Stomach (tissue), 4 donors: ENCODE data around the gene AP3B1.

Source experiments
- EP300 ChIP-seq: sonication (generic); formaldehyde crosslinking; IDR thresholded peaks from one replicate; pipeline ENCODE4 v1.6.1; 2017; ENCODE audit warnings: antibody characterized with exemption
- POLR2A ChIP-seq, 4 donors: fragments of 450-650 bp; IDR thresholded peaks; one replicate each; pipeline ENCODE4 v1.6.1; 2016; ENCODE audit warnings: antibody characterized with exemption in 4 of 4, control low read depth in 2 of 4, mild to moderate bottlenecking in 1 of 4, moderate library complexity in 1 of 4
- POLR2AphosphoS5 ChIP-seq, 3 donors: sonication (generic); formaldehyde crosslinking; IDR thresholded peaks; one replicate each; pipeline ENCODE4 v1.6.1; 2016; ENCODE audit warnings: antibody characterized with exemption in 3 of 3
- TF ChIP-seq, protein P1 (sequence below), 7 experiments: fragments of 450-650 bp in 4 of 7; fragments of 200-600 bp in 3 of 7; sonication (generic) in 3 of 7; IDR thresholded peaks; one replicate each; pipeline ENCODE4 v1.5.1; 2016 to 2019; ENCODE audit warnings: antibody characterized with exemption in 7 of 7, control low read depth in 2 of 7, mild to moderate bottlenecking in 1 of 7

DNA sequence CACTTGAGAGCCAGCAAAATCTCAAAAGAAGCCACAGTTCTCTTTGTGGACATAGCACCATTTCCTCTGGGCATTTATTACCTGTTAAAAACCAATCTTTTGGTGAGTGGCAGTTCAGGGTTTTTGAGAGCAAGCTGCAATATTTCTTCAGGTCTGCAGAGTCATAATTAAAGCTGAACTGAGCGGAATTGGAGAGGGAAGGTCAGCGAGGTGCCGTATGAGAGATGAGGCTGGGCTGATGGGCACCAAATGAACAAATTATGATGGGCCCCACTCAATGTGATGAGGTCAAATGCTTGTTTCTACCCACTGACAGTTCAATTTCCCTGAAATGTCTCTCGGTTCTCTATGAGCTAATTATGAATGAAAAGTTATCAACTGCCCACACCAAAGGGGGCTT, 231.9 kb downstream of the AP3B1 start:
- TF ChIP-seq, protein P1, sequence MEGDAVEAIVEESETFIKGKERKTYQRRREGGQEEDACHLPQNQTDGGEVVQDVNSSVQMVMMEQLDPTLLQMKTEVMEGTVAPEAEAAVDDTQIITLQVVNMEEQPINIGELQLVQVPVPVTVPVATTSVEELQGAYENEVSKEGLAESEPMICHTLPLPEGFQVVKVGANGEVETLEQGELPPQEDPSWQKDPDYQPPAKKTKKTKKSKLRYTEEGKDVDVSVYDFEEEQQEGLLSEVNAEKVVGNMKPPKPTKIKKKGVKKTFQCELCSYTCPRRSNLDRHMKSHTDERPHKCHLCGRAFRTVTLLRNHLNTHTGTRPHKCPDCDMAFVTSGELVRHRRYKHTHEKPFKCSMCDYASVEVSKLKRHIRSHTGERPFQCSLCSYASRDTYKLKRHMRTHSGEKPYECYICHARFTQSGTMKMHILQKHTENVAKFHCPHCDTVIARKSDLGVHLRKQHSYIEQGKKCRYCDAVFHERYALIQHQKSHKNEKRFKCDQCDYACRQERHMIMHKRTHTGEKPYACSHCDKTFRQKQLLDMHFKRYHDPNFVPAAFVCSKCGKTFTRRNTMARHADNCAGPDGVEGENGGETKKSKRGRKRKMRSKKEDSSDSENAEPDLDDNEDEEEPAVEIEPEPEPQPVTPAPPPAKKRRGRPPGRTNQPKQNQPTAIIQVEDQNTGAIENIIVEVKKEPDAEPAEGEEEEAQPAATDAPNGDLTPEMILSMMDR (IDR thresholded peaks at IDR 0.05): no peak
- TF ChIP-seq POLR2A (IDR thresholded peaks at IDR 0.05) (no peak), POLR2AphosphoS5 (IDR thresholded peaks at IDR 0.05) (no peak), EP300 (no peak)
